ENCODE data around the gene GABBR2.

GABBR2 gene

GRCh38 chr9:98335661-98336060 is 373.1 kb downstream of the GABBR2 start:
- no peak for DNase-seq (ENCODE audit: low read depth)
- no peak for TF ChIP-seq CTCF (conservative IDR thresholded peaks at IDR 0.05; ENCODE audit: control insufficient read depth, insufficient read depth, low read depth, low read length)
- H3K4me3 ChIP-seq (ENCODE audit: control insufficient read depth, low read depth, low read length) = no peak overlapping the region

- no peak overlapping the region for H3K4me3 ChIP-seq (ENCODE audit: control insufficient read depth, low read depth, low read length)
- DNase-seq (ENCODE audit: low read depth) = no peak
- no peak for TF ChIP-seq CTCF (conservative IDR thresholded peaks at IDR 0.05; ENCODE audit: control insufficient read depth, insufficient read depth, low read depth, low read length)
Observed at GRCh38 chr9:98334796-98335195, 373.9 kb downstream of the GABBR2 start.

- DNase-seq (ENCODE audit: low read depth) = peak; percentile 99
- no peak overlapping the region for H3K4me3 ChIP-seq (ENCODE audit: control insufficient read depth, low read depth, low read length)
- no peak for TF ChIP-seq CTCF (conservative IDR thresholded peaks at IDR 0.05; ENCODE audit: control insufficient read depth, insufficient read depth, low read depth, low read length)
Observed at GRCh38 chr9:98333703-98334582, 374.8 kb downstream of the GABBR2 start.

- H3K4me3 ChIP-seq (ENCODE audit: control insufficient read depth, low read depth, low read length) = no peak overlapping the region
- no peak for TF ChIP-seq CTCF (conservative IDR thresholded peaks at IDR 0.05; ENCODE audit: control insufficient read depth, insufficient read depth, low read depth, low read length)
- no peak for DNase-seq (ENCODE audit: low read depth)
Observed at GRCh38 chr9:98332405-98332831, 376.3 kb downstream of the GABBR2 start.

GRCh38 chr9:98331536-98332259 is 377.0 kb downstream of the GABBR2 start:
- TF ChIP-seq CTCF (conservative IDR thresholded peaks at IDR 0.05; ENCODE audit: control insufficient read depth, insufficient read depth, low read depth, low read length) = no peak
- no peak overlapping the region for H3K4me3 ChIP-seq (ENCODE audit: control insufficient read depth, low read depth, low read length)
- DNase-seq (ENCODE audit: low read depth) = peak; percentile 78

- DNase-seq (ENCODE audit: low read depth) = peak; percentile 98
- no peak overlapping the region for H3K4me3 ChIP-seq (ENCODE audit: control insufficient read depth, low read depth, low read length)
- TF ChIP-seq CTCF (conservative IDR thresholded peaks at IDR 0.05; ENCODE audit: control insufficient read depth, insufficient read depth, low read depth, low read length) = no peak
Observed at GRCh38 chr9:98330831-98331230, 377.9 kb downstream of the GABBR2 start.

Data from fibroblast of mammary gland (primary cell).